HepG2 (cell line): Measurements from ENCODE around the gene ID3. TPM values are rescaled to one million over a fixed set of nuclear protein-coding genes. Genes with fewer than 3 reads are reported as not detected.

Experiments
- CBX1 ChIP-seq: IDR thresholded peaks from one replicate; pipeline ENCODE4 v1.6.1; 2016; ENCODE audit warnings: antibody characterized with exemption, low read depth
- FIP1L1 ChIP-seq: fragments of 200-400 bp; formaldehyde crosslinking; IDR thresholded peaks from 2 replicates; pipeline ENCODE4 v1.6.1; 2018; ENCODE audit warnings: low read depth, mild to moderate bottlenecking, low read length, moderate library complexity, borderline replicate concordance; ENCODE audit not compliant: insufficient read depth
- FOXA3 ChIP-seq: IDR thresholded peaks from 2 replicates; pipeline ENCODE4 v1.6.1; 2016; ENCODE audit warnings: missing genetic modification reagents, missing compliant biosample characterization
- MIER3 ChIP-seq: IDR thresholded peaks from 2 replicates; pipeline ENCODE4 v1.6.1; 2016; ENCODE audit warnings: missing compliant biosample characterization, borderline replicate concordance
- POLR2AphosphoS5 ChIP-seq: IDR thresholded peaks from 2 replicates; pipeline ENCODE4 v1.6.1; 2012; ENCODE audit warnings: low read depth, low read length
- RFX1 ChIP-seq: fragments of 450-650 bp; IDR thresholded peaks from 2 replicates; pipeline ENCODE4 v1.6.1; 2017
- SMARCC2 ChIP-seq: fragments of 450-650 bp; IDR thresholded peaks from 2 replicates; pipeline ENCODE4 v1.6.1; 2017; ENCODE audit warnings: antibody characterized with exemption, mild to moderate bottlenecking
- SOX13 ChIP-seq, 3 experiments: fragments of 450-650 bp in 1 of 3; sonication (generic) in 1 of 3; formaldehyde crosslinking in 1 of 3; IDR thresholded peaks in 2 of 3; conservative IDR thresholded peaks in 1 of 3; 2 replicates each; pipeline versions ENCODE4 v1.5.0 to v1.6.1; 2016 to 2020; ENCODE audit warnings: antibody characterized with exemption in 1 of 3, mild to moderate bottlenecking in 1 of 3, missing compliant biosample characterization in 1 of 3, missing genetic modification reagents in 1 of 3, moderate library complexity in 1 of 3
- ZBTB42 ChIP-seq: sonication (generic); formaldehyde crosslinking; IDR thresholded peaks from 2 replicates; pipeline ENCODE4 v1.5.0; 2020; ENCODE audit warnings: mild to moderate bottlenecking, missing genetic modification reagents
- ZNF10 ChIP-seq: sonication (generic); formaldehyde crosslinking; IDR thresholded peaks from 2 replicates; pipeline ENCODE4 v1.4.0; 2020; ENCODE audit warnings: mild to moderate bottlenecking, low read depth, missing genetic modification reagents, borderline replicate concordance
- ZNF274 ChIP-seq: sonication (generic); formaldehyde crosslinking; IDR thresholded peaks from 2 replicates; pipeline ENCODE4 v1.5.1; 2020; ENCODE audit warnings: mild to moderate bottlenecking, missing genetic modification reagents
- ZNF431 ChIP-seq: sonication (generic); formaldehyde crosslinking; IDR thresholded peaks from 2 replicates; pipeline ENCODE4 v1.9.0; 2022; ENCODE audit warnings: missing genetic modification reagents, low read depth, mild to moderate bottlenecking, borderline replicate concordance
- ZNF577 ChIP-seq: sonication (generic); formaldehyde crosslinking; IDR thresholded peaks from 2 replicates; pipeline ENCODE4 v1.4.0; 2020; ENCODE audit warnings: mild to moderate bottlenecking, low read depth, missing genetic modification reagents, borderline replicate concordance
- polyA plus RNA-seq, 8 experiments: library from polyadenylated mRNA; depleted of rRNA in 3 of 8; stranded (reverse) in 7 of 8; unstranded in 1 of 8; fragments of >200 nt; fragmentation: Illumina TruSeq in 4 of 8; extraction: Trizol in 4 of 8; gene quantifications; 2 replicates each; pipeline versions ENCODE4 v1.2.1 to v1.2.3, GENCODE V29; 2011 to 2016; ENCODE audit warnings: low read depth in 4 of 8, missing spikeins in 1 of 8, mixed read lengths in 1 of 8; ENCODE audit not compliant: insufficient read depth in 1 of 8
- total RNA-seq, 5 experiments: library from RNA; depleted of rRNA; stranded (reverse); fragments of >200 nt; fragmentation: Illumina TruSeq; extraction: Trizol; gene quantifications; 2 replicates each; pipeline ENCODE4 v1.2.3, GENCODE V29; 2016; ENCODE audit warnings: low read depth in 1 of 5
- TF ChIP-seq, protein P1 (sequence below): sonication (generic); formaldehyde crosslinking; IDR thresholded peaks from 2 replicates; pipeline ENCODE4 v1.5.1; 2020; ENCODE audit warnings: mild to moderate bottlenecking, missing genetic modification reagents, moderate library complexity
- TF ChIP-seq, protein P2 (sequence below): sonication (generic); formaldehyde crosslinking; IDR thresholded peaks from 2 replicates; pipeline ENCODE4 v1.8.0; 2022; ENCODE audit warnings: missing genetic modification reagents, mild to moderate bottlenecking, inconsistent platforms, borderline replicate concordance
- TF ChIP-seq, protein P3 (sequence below): sonication (generic); formaldehyde crosslinking; IDR thresholded peaks from 2 replicates; pipeline ENCODE4 v1.5.1; 2020; ENCODE audit warnings: mild to moderate bottlenecking, missing genetic modification reagents, borderline replicate concordance
- TF ChIP-seq, protein P4 (sequence below): sonication (generic); formaldehyde crosslinking; IDR thresholded peaks from 2 replicates; pipeline ENCODE4 v1.4.0; 2020; ENCODE audit warnings: missing genetic modification reagents

The ID3 gene
- total and polyA plus RNA-seq, 2 of the 13 experiments (the other 11 are each of a cell fraction or from before 2014, with no cell fraction given) = 64.8 to 115 TPM

DNA sequence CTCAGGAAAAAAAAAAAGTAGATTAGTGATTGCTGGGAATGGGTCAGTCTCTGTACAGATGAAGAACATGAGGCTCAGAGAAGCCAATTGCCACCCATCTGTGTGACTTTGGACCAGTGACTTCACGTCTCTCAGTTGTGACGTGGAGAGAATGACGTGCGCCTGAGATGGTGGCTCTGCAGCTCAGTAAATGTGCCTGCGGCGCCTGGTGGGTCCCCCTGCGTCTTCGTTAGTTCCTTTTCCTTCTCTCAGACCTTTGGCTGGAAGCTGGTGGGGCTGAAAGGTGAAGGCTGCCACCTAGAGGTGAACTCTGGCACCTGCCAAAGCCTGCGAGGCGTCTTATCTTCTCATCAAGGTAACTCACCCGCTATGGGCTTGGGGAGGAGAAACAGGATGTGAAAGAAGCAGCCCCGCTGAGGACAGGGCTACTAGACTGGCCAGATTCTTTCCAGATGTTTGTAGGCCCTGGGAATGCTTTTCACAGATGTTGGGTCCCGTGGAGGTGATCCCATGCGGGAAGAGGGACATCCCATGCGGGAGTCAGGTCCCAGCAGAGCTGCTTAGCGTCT, 19.5 kb downstream of the ID3 start (continued):
- TF ChIP-seq, protein P1, sequence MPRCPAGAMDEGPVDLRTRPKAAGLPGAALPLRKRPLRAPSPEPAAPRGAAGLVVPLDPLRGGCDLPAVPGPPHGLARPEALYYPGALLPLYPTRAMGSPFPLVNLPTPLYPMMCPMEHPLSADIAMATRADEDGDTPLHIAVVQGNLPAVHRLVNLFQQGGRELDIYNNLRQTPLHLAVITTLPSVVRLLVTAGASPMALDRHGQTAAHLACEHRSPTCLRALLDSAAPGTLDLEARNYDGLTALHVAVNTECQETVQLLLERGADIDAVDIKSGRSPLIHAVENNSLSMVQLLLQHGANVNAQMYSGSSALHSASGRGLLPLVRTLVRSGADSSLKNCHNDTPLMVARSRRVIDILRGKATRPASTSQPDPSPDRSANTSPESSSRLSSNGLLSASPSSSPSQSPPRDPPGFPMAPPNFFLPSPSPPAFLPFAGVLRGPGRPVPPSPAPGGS = no peak
- TF ChIP-seq, protein P2, sequence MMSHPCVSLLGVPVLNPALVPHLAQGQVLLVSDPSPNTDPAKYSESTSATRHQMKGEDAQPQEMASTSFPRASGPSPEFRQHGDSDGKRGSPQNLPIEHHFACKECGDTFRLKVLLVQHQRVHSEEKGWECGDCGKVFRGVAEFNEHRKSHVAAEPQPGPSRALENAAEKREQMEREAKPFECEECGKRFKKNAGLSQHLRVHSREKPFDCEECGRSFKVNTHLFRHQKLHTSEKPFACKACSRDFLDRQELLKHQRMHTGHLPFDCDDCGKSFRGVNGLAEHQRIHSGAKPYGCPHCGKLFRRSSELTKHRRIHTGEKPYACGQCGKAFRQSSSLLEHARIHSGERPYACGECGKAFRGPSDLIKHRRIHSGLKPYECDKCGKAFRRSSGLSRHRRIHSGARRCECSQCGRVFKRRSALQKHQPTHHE (CRISPR knock-in tag) = no peak
- TF ChIP-seq, protein P3, sequence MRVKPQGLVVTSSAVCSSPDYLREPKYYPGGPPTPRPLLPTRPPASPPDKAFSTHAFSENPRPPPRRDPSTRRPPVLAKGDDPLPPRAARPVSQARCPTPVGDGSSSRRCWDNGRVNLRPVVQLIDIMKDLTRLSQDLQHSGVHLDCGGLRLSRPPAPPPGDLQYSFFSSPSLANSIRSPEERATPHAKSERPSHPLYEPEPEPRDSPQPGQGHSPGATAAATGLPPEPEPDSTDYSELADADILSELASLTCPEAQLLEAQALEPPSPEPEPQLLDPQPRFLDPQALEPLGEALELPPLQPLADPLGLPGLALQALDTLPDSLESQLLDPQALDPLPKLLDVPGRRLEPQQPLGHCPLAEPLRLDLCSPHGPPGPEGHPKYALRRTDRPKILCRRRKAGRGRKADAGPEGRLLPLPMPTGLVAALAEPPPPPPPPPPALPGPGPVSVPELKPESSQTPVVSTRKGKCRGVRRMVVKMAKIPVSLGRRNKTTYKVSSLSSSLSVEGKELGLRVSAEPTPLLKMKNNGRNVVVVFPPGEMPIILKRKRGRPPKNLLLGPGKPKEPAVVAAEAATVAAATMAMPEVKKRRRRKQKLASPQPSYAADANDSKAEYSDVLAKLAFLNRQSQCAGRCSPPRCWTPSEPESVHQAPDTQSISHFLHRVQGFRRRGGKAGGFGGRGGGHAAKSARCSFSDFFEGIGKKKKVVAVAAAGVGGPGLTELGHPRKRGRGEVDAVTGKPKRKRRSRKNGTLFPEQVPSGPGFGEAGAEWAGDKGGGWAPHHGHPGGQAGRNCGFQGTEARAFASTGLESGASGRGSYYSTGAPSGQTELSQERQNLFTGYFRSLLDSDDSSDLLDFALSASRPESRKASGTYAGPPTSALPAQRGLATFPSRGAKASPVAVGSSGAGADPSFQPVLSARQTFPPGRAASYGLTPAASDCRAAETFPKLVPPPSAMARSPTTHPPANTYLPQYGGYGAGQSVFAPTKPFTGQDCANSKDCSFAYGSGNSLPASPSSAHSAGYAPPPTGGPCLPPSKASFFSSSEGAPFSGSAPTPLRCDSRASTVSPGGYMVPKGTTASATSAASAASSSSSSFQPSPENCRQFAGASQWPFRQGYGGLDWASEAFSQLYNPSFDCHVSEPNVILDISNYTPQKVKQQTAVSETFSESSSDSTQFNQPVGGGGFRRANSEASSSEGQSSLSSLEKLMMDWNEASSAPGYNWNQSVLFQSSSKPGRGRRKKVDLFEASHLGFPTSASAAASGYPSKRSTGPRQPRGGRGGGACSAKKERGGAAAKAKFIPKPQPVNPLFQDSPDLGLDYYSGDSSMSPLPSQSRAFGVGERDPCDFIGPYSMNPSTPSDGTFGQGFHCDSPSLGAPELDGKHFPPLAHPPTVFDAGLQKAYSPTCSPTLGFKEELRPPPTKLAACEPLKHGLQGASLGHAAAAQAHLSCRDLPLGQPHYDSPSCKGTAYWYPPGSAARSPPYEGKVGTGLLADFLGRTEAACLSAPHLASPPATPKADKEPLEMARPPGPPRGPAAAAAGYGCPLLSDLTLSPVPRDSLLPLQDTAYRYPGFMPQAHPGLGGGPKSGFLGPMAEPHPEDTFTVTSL (CRISPR knock-in tag) = no peak
- TF ChIP-seq FOXA3 = no peak
- TF ChIP-seq POLR2AphosphoS5 = no peak
- TF ChIP-seq SOX13 (IDR thresholded peaks at IDR 0.05) = no peak
- no peak for TF ChIP-seq SOX13 (CRISPR knock-in tag; conservative IDR thresholded peaks at IDR 0.05 in 1 of 2, IDR thresholded peaks at IDR 0.05 in 1 of 2)
- no peak for TF ChIP-seq ZNF431
- TF ChIP-seq RFX1 = no peak
- TF ChIP-seq ZNF274 (CRISPR knock-in tag) = no peak
- TF ChIP-seq CBX1 = no peak
- TF ChIP-seq, protein P4, sequence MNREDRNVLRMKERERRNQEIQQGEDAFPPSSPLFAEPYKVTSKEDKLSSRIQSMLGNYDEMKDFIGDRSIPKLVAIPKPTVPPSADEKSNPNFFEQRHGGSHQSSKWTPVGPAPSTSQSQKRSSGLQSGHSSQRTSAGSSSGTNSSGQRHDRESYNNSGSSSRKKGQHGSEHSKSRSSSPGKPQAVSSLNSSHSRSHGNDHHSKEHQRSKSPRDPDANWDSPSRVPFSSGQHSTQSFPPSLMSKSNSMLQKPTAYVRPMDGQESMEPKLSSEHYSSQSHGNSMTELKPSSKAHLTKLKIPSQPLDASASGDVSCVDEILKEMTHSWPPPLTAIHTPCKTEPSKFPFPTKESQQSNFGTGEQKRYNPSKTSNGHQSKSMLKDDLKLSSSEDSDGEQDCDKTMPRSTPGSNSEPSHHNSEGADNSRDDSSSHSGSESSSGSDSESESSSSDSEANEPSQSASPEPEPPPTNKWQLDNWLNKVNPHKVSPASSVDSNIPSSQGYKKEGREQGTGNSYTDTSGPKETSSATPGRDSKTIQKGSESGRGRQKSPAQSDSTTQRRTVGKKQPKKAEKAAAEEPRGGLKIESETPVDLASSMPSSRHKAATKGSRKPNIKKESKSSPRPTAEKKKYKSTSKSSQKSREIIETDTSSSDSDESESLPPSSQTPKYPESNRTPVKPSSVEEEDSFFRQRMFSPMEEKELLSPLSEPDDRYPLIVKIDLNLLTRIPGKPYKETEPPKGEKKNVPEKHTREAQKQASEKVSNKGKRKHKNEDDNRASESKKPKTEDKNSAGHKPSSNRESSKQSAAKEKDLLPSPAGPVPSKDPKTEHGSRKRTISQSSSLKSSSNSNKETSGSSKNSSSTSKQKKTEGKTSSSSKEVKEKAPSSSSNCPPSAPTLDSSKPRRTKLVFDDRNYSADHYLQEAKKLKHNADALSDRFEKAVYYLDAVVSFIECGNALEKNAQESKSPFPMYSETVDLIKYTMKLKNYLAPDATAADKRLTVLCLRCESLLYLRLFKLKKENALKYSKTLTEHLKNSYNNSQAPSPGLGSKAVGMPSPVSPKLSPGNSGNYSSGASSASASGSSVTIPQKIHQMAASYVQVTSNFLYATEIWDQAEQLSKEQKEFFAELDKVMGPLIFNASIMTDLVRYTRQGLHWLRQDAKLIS (CRISPR knock-in tag) = no peak
- TF ChIP-seq FIP1L1 = no peak
- TF ChIP-seq SMARCC2 = no peak
- TF ChIP-seq ZBTB42 = no peak
- TF ChIP-seq ZNF577 (CRISPR knock-in tag) = no peak
- TF ChIP-seq MIER3 (CRISPR knock-in tag) = no peak; the same call in 1 of the 2 replicates
- no peak for TF ChIP-seq ZNF10 (CRISPR knock-in tag)
